Sigmoid colon (tissue), 7 donors: Measurements from ENCODE around the gene CENATAC. TPM values are rescaled to one million over a fixed set of nuclear protein-coding genes. Genes with fewer than 3 reads are reported as not detected.

Source experiments
- DNase-seq: peaks from one replicate; pipeline ENCODE4 v3.0.0-alpha.2; 2019
- H3K27ac ChIP-seq, 4 donors: fragments of 200-600 bp; sonication (generic); one replicate each; pipeline ENCODE4 v1.5.1; 2016 to 2019; ENCODE audit warnings: mild to moderate bottlenecking in 1 of 4
- H3K27me3 ChIP-seq, 3 donors: fragments of 200-600 bp; sonication (generic); one replicate each; pipeline ENCODE4 v1.5.1; 2019; ENCODE audit warnings: mild to moderate bottlenecking in 1 of 3
- H3K36me3 ChIP-seq, 4 donors: fragments of 200-600 bp; sonication (generic); one replicate each; pipeline ENCODE4 v1.5.1; 2016 to 2019
- H3K4me1 ChIP-seq, 4 donors: fragments of 200-600 bp; sonication (generic); one replicate each; pipeline ENCODE4 v1.5.1; 2017 to 2019
- H3K4me3 ChIP-seq, 4 donors: fragments of 200-600 bp; sonication (generic); one replicate each; pipeline ENCODE4 v1.5.1; 2017 to 2019; ENCODE audit warnings: mild to moderate bottlenecking in 2 of 4, moderate library complexity in 1 of 4
- H3K9me3 ChIP-seq, 4 donors: fragments of 200-600 bp in 3 of 4; sonication (generic) in 3 of 4; one replicate each; pipeline versions ENCODE4 v1.5.1 to v1.6.1; 2013 to 2019
- EP300 ChIP-seq, 4 donors: sonication (generic); formaldehyde crosslinking; IDR thresholded peaks; one replicate each; pipeline ENCODE4 v1.6.1; 2017; ENCODE audit warnings: antibody characterized with exemption in 4 of 4
- POLR2A ChIP-seq, 2 donors: fragments of 450-650 bp; IDR thresholded peaks; one replicate each; pipeline ENCODE4 v1.6.1; 2016; ENCODE audit warnings: antibody characterized with exemption in 2 of 2, mild to moderate bottlenecking in 2 of 2, moderate library complexity in 2 of 2
- POLR2AphosphoS5 ChIP-seq, 4 donors: sonication (generic); formaldehyde crosslinking; IDR thresholded peaks; one replicate each; pipeline ENCODE4 v1.6.1; 2017; ENCODE audit warnings: antibody characterized with exemption in 4 of 4
- WGBS, 2 donors: extraction: QIAGEN DNeasy Blood & Tissue Kit; methylation state at CpG; one replicate each; pipeline ENCODE4 v1.1.7; 2013; 5-methylcytosine and 5-hydroxymethylcytosine counted together
- intact Hi-C: fragments of 100-400 bp; cut with DNase I; formaldehyde crosslinking; loops from one replicate; pipeline ENCODE4 v1.15.1; 2023
- polyA plus RNA-seq, 3 donors: library from polyadenylated mRNA; stranded (reverse); fragments of 200-250 nt; gene quantifications; one replicate each; pipeline ENCODE4 v1.2.3, GENCODE V29; 2013
- total RNA-seq, 4 donors: library from RNA; depleted of rRNA; stranded (reverse); fragments of >200 nt; gene quantifications; one replicate each; pipeline ENCODE4 v1.1.0, GENCODE V29; 2016
- TF ChIP-seq, protein P1 (sequence below), 4 experiments: fragments of 450-650 bp in 3 of 4; fragments of 200-600 bp in 1 of 4; IDR thresholded peaks; one replicate each; pipeline ENCODE4 v1.5.1; 2016 to 2019; ENCODE audit warnings: antibody characterized with exemption in 4 of 4, mild to moderate bottlenecking in 3 of 4, moderate library complexity in 2 of 4
- donor health status: healthy with polysubstance abuse.
- donor health status: Bipolar disorder and iron deficiency.
- donor health status: healthy.

The CENATAC gene
- total and polyA plus RNA-seq, 7 donors: 5.3 to 60.5 (median 29.6) TPM

DNA sequence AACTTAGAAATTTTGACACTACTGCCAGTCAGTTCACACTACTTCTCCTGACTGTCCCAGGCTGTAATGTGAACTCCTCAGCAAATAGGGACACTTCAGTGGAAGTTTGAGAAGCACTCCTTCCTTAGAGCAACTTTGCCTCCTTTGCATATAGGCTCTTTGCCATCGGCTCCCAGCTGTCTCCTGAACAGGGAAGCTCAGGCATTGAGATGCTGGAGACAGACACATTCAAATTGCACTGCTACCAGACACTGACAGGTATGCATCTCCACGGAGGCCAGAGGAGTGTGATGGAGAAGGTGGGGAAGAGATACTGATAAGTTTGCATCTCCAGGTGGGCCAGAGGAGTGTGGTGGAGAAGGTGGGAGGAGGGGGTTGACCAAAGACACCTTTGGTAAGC, 22.1 kb downstream of the CENATAC start:
- TF ChIP-seq POLR2AphosphoS5 (IDR thresholded peaks at IDR 0.05) (no peak), EP300 (IDR thresholded peaks at IDR 0.05) (no peak)
- TF ChIP-seq, protein P1, sequence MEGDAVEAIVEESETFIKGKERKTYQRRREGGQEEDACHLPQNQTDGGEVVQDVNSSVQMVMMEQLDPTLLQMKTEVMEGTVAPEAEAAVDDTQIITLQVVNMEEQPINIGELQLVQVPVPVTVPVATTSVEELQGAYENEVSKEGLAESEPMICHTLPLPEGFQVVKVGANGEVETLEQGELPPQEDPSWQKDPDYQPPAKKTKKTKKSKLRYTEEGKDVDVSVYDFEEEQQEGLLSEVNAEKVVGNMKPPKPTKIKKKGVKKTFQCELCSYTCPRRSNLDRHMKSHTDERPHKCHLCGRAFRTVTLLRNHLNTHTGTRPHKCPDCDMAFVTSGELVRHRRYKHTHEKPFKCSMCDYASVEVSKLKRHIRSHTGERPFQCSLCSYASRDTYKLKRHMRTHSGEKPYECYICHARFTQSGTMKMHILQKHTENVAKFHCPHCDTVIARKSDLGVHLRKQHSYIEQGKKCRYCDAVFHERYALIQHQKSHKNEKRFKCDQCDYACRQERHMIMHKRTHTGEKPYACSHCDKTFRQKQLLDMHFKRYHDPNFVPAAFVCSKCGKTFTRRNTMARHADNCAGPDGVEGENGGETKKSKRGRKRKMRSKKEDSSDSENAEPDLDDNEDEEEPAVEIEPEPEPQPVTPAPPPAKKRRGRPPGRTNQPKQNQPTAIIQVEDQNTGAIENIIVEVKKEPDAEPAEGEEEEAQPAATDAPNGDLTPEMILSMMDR (IDR thresholded peaks at IDR 0.05): no peak
- DNase-seq: peak; percentile 49
- Histone ChIP-seq H3K4me3 (peak overlapping the region in 2 of 4 donors; percentile 88 to 96), H3K4me1 (peaks cover 0 to 48% (median 44%) of the 10 kb centered on the region in 4 donors), H3K9me3 (no peaks in the 10 kb centered on the region), H3K27ac (peak overlapping the region; percentile 96 to 98 (median 97)), H3K27me3 (no peaks in the 10 kb centered on the region), H3K36me3 (peaks cover 24 to 71% (median 38%) of the 10 kb centered on the region in 4 donors)
- intact Hi-C loops: loop anchor here (5.0 kb wide), 1 partner anchor 77 kb away; a partner anchor contains a TSS
- 19 to 54% methylated on average over 2 of the region's 2 CpGs for WGBS, 2 donors

DNA sequence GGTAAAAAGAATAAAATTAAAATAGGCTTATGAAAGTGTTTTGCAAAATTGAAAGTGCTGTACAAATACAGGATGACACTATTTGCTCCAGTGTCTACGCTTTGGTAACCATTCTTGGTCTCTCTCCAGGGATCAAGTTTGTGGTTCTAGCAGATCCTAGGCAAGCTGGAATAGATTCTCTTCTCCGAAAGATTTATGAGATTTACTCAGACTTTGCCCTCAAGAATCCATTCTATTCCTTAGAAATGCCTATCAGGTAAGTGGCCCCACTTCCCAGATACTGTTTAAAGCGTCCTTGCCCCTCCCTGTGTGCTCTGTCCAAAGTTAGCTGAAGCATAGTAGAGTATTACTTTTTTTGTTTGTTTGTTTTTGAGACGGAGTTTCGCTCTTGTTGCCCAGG, 23.7 kb downstream of the CENATAC start:
- DNase-seq: no peak
- intact Hi-C loops: no loop called here
- WGBS, 2 donors: 24 to 69% methylated on average over 5 of the region's 5 CpGs
- H3K27ac ChIP-seq: no peak overlapping the region
- H3K9me3 ChIP-seq: no peaks in the 10 kb centered on the region
- no peak for TF ChIP-seq EP300 (IDR thresholded peaks at IDR 0.05)
- no peak for TF ChIP-seq POLR2AphosphoS5 (IDR thresholded peaks at IDR 0.05)
- TF ChIP-seq POLR2A (IDR thresholded peaks at IDR 0.05): no peak
- TF ChIP-seq, protein P1 (IDR thresholded peaks at IDR 0.05): no peak
- H3K4me1 ChIP-seq: peaks cover 0 to 39% (median 33%) of the 10 kb centered on the region in 4 donors
- no peak overlapping the region for H3K4me3 ChIP-seq
- no peaks in the 10 kb centered on the region for H3K27me3 ChIP-seq
- H3K36me3 ChIP-seq: peaks cover 14 to 70% (median 26%) of the 10 kb centered on the region in 4 donors

GRCh38 chr11:119023741-119024140, 25.8 kb downstream of the CENATAC start:
- DNase-seq: no peak
- H3K27me3 ChIP-seq: no peaks in the 10 kb centered on the region
- intact Hi-C loops: no loop called here
- H3K9me3 ChIP-seq: no peaks in the 10 kb centered on the region
- TF ChIP-seq POLR2A (IDR thresholded peaks at IDR 0.05): no peak
- TF ChIP-seq, protein P1 (IDR thresholded peaks at IDR 0.05): no peak
- peaks cover 0 to 28% (median 25%) of the 10 kb centered on the region in 4 donors for H3K4me1 ChIP-seq
- peaks cover 14 to 69% (median 24%) of the 10 kb centered on the region in 4 donors for H3K36me3 ChIP-seq
- H3K27ac ChIP-seq: no peak overlapping the region
- no peak overlapping the region for H3K4me3 ChIP-seq

- Histone ChIP-seq H3K4me3 (no peak overlapping the region), H3K27me3 (no peaks in the 10 kb centered on the region), H3K4me1 (peaks cover 0 to 28% (median 26%) of the 10 kb centered on the region in 4 donors), H3K27ac (peak overlapping the region in 1 of 4 donors; percentile 15), H3K9me3 (no peaks in the 10 kb centered on the region), H3K36me3 (peaks cover 14 to 69% (median 24%) of the 10 kb centered on the region in 4 donors)
- DNase-seq: peak; percentile 57
- no peak for TF ChIP-seq POLR2AphosphoS5 (IDR thresholded peaks at IDR 0.05)
- TF ChIP-seq EP300 (IDR thresholded peaks at IDR 0.05): no peak
- TF ChIP-seq POLR2A (IDR thresholded peaks at IDR 0.05): no peak
- TF ChIP-seq, protein P1 (IDR thresholded peaks at IDR 0.05): no peak
- intact Hi-C loops: no loop called here
- 73 to 77% methylated on average over 15 of the region's 15 CpGs for WGBS, 2 donors
Observed at GRCh38 chr11:119024430-119025098, 26.6 kb downstream of the CENATAC start.
